MM.1S (cell line): Measurements from ENCODE around the gene LRRC63.

Experiments used
- DNase-seq: peaks from one replicate; pipeline ENCODE4 v3.0.0-alpha.2; 2015
- H2AFZ ChIP-seq: fragments of 300-600 bp; sonication (generic); 2 replicates; pipeline ENCODE4 v1.6.0; 2016; ENCODE audit warnings: antibody characterized with exemption, low read length
- H3F3A ChIP-seq: fragments of 300-600 bp; sonication (generic); 2 replicates; pipeline ENCODE4 v1.6.1; 2016; ENCODE audit warnings: mild to moderate bottlenecking, antibody characterized with exemption, low read length, moderate library complexity, mixed read lengths; ENCODE audit not compliant: insufficient read depth
- H3K27ac ChIP-seq: fragments of 300-600 bp; sonication (generic); 2 replicates; pipeline ENCODE4 v1.5.1; 2016; ENCODE audit warnings: mild to moderate bottlenecking, low read length
- H3K27me3 ChIP-seq: fragments of 300-600 bp; sonication (generic); replicated peaks from 2 replicates; pipeline ENCODE4 v1.6.0; 2016; ENCODE audit warnings: low read length; ENCODE audit not compliant: insufficient read depth
- H3K36me3 ChIP-seq: fragments of 300-600 bp; sonication (generic); replicated peaks from 2 replicates; pipeline ENCODE4 v1.6.1; 2016; ENCODE audit warnings: mild to moderate bottlenecking, low read length, mixed read lengths; ENCODE audit not compliant: insufficient read depth
- H3K4me1 ChIP-seq: fragments of 300-600 bp; sonication (generic); 2 replicates; pipeline ENCODE4 v1.6.1; 2016; ENCODE audit warnings: low read length, mixed read lengths
- H3K4me2 ChIP-seq: fragments of 300-600 bp; sonication (generic); 2 replicates; pipeline ENCODE4 v1.6.0; 2016; ENCODE audit warnings: low read depth, low read length
- H3K4me3 ChIP-seq: fragments of 300-600 bp; sonication (generic); 2 replicates; pipeline ENCODE4 v1.5.1; 2016; ENCODE audit warnings: low read length, mixed read lengths
- H3K79me2 ChIP-seq: fragments of 300-600 bp; sonication (generic); 2 replicates; pipeline ENCODE4 v1.6.1; 2016; ENCODE audit warnings: mixed run types, low read length, mixed read lengths
- H3K9ac ChIP-seq: fragments of 300-600 bp; sonication (generic); 2 replicates; pipeline ENCODE4 v1.6.1; 2016; ENCODE audit warnings: low read length, mixed read lengths
- H3K9me2 ChIP-seq: fragments of 300-600 bp; sonication (generic); replicated peaks from 2 replicates; pipeline ENCODE4 v1.6.1; 2016; ENCODE audit warnings: mild to moderate bottlenecking, low read length, mixed read lengths; ENCODE audit not compliant: insufficient read depth
- H3K9me3 ChIP-seq: fragments of 300-600 bp; sonication (generic); replicated peaks from 2 replicates; pipeline ENCODE4 v1.6.1; 2016; ENCODE audit warnings: mild to moderate bottlenecking, low read length, mixed read lengths; ENCODE audit not compliant: insufficient read depth
- H4K20me1 ChIP-seq: fragments of 300-600 bp; sonication (generic); 2 replicates; pipeline ENCODE4 v1.6.1; 2016; ENCODE audit warnings: mild to moderate bottlenecking, low read length, moderate library complexity, mixed read lengths; ENCODE audit not compliant: insufficient read depth
- CTCF ChIP-seq: fragments of 300-600 bp; sonication (generic); IDR thresholded peaks from 2 replicates; pipeline ENCODE4 v1.5.1; 2016; ENCODE audit warnings: antibody characterized with exemption, low read length, mixed read lengths
- EZH2 ChIP-seq: fragments of 300-600 bp; sonication (generic); optimal IDR thresholded peaks from 2 replicates; pipeline ENCODE3; 2017; ENCODE audit warnings: low read depth, mild to moderate bottlenecking, antibody characterized with exemption, low read length, mixed read lengths
- EZH2phosphoT487 ChIP-seq: fragments of 300-600 bp; sonication (generic); IDR thresholded peaks from 2 replicates; pipeline ENCODE4 v1.6.1; 2018; ENCODE audit warnings: antibody characterized with exemption, low read length

Gene LRRC63

GRCh38 chr13:46314587-46314986, 102.9 kb downstream of the LRRC63 start:
- no peak for DNase-seq
- TF ChIP-seq EZH2phosphoT487 (no peak), EZH2 (no peak), CTCF (no peak)
- Histone ChIP-seq H3K9me3 (no peaks in the 10 kb centered on the region), H3K9ac (no peak overlapping the region), H3K27ac (no peak overlapping the region), H2AFZ (no peak overlapping the region), H3K4me3 (no peak overlapping the region), H3K36me3 (no peaks in the 10 kb centered on the region), H3K9me2 (no peaks in the 10 kb centered on the region), H3K4me2 (no peak overlapping the region), H3K79me2 (no peaks in the 10 kb centered on the region), H3F3A (no peaks in the 10 kb centered on the region), H3K4me1 (no peaks in the 10 kb centered on the region), H3K27me3 (no peaks in the 10 kb centered on the region), H4K20me1 (no peaks in the 10 kb centered on the region)

GRCh38 chr13:46315036-46315435, 103.3 kb downstream of the LRRC63 start:
- Histone ChIP-seq H3K27ac (no peak overlapping the region), H3K27me3 (no peaks in the 10 kb centered on the region), H3K4me3 (no peak overlapping the region), H3K79me2 (no peaks in the 10 kb centered on the region), H3K9me2 (no peaks in the 10 kb centered on the region), H2AFZ (no peak overlapping the region), H3K4me1 (no peaks in the 10 kb centered on the region), H3K9me3 (no peaks in the 10 kb centered on the region), H3K9ac (no peak overlapping the region), H3F3A (no peaks in the 10 kb centered on the region), H3K4me2 (no peak overlapping the region), H4K20me1 (no peaks in the 10 kb centered on the region), H3K36me3 (no peaks in the 10 kb centered on the region)
- no peak for TF ChIP-seq EZH2
- TF ChIP-seq EZH2phosphoT487, result no peak
- no peak for TF ChIP-seq CTCF
- no peak for DNase-seq

GRCh38 chr13:46315491-46316075, 103.9 kb downstream of the LRRC63 start:
- no peaks in the 10 kb centered on the region for H3K9me2 ChIP-seq
- no peak overlapping the region for H3K27ac ChIP-seq

More at GRCh38 chr13:46315491-46316075, 103.9 kb downstream of the LRRC63 start:
- Histone ChIP-seq H4K20me1 (no peaks in the 10 kb centered on the region), H3K4me1 (no peaks in the 10 kb centered on the region), H3K9me3 (no peaks in the 10 kb centered on the region), H3K27me3 (no peaks in the 10 kb centered on the region), H3K9ac (no peak overlapping the region), H2AFZ (no peak overlapping the region), H3F3A (no peaks in the 10 kb centered on the region), H3K4me3 (no peak overlapping the region), H3K4me2 (no peak overlapping the region), H3K36me3 (no peaks in the 10 kb centered on the region), H3K79me2 (no peaks in the 10 kb centered on the region)
- no peak for TF ChIP-seq EZH2phosphoT487
- TF ChIP-seq CTCF, result no peak
- no peak for TF ChIP-seq EZH2
- no peak for DNase-seq
